H1 (cell line): ENCODE measurements around the gene LGALS16. TPM values are rescaled to one million over a fixed set of nuclear protein-coding genes. Genes with fewer than 3 reads are reported as not detected.

Experiments
- CTCF ChIA-PET: fragments of 300-600 bp; sonication (Branson Sonifier 250); formaldehyde crosslinking; loops from one replicate; lab custom pipeline; 2021; ENCODE audit not compliant: partially characterized antibody; lab: Charles Lee
- POLR2A ChIA-PET: fragments of 300-600 bp; sonication (Branson Sonifier 250); formaldehyde crosslinking; loops from one replicate; lab custom pipeline; 2021; ENCODE audit warnings: inconsistent platforms; ENCODE audit not compliant: partially characterized antibody; lab: Charles Lee
- DNase-seq, 2 experiments: peaks; one replicate each; pipeline versions ENCODE4 v3.0.0 to v3.0.0-alpha.2; 2010 to 2022; ENCODE audit warnings: low spot score in 2 of 2, low read depth in 1 of 2, mixed read lengths in 1 of 2
- FAIRE-seq: peaks from 2 replicates; lab custom pipeline; 2011; peaks lifted over from hg19 to GRCh38; lab: Jason Lieb, UNC
- H2AFZ ChIP-seq: 2 replicates; pipeline ENCODE4 v1.8.1; 2012; ENCODE audit warnings: low read length, inconsistent platforms
- H2AK5ac ChIP-seq: 2 replicates; pipeline ENCODE4 v1.6.1; 2013; ENCODE audit warnings: low read depth, low read length
- H2BK120ac ChIP-seq: replicated peaks from 2 replicates; pipeline ENCODE3; 2013; ENCODE audit warnings: low read depth, low read length, inconsistent platforms
- H2BK12ac ChIP-seq: 2 replicates; pipeline ENCODE4 v1.6.1; 2013; ENCODE audit warnings: low read depth, low read length
- H2BK15ac ChIP-seq: 2 replicates; pipeline ENCODE4 v1.6.1; 2013; ENCODE audit warnings: low read length
- H2BK20ac ChIP-seq: 2 replicates; pipeline ENCODE4 v1.6.1; 2013; ENCODE audit warnings: low read length
- H2BK5ac ChIP-seq: 2 replicates; pipeline ENCODE4 v1.6.1; 2013; ENCODE audit warnings: low read depth, low read length
- H3K14ac ChIP-seq: 2 replicates; pipeline ENCODE4 v1.6.1; 2013; ENCODE audit warnings: inconsistent platforms; ENCODE audit not compliant: insufficient read length
- H3K18ac ChIP-seq: 2 replicates; pipeline ENCODE4 v1.6.1; 2013; ENCODE audit warnings: low read length; ENCODE audit errors: extremely low read depth
- H3K23ac ChIP-seq: 2 replicates; pipeline ENCODE4 v1.6.1; 2013; ENCODE audit warnings: inconsistent platforms; ENCODE audit not compliant: insufficient read length
- H3K23me2 ChIP-seq: 2 replicates; pipeline ENCODE4 v1.6.1; 2013; ENCODE audit warnings: low read depth, low read length
- H3K27ac ChIP-seq: 2 replicates; pipeline ENCODE4 v1.6.1; 2011; ENCODE audit warnings: low read depth, low read length, inconsistent platforms
- H3K27me3 ChIP-seq, 4 experiments: replicated peaks in 1 of 4; 1 replicate in 1 of 4; 2 replicates in 3 of 4; pipeline versions ENCODE4 v1.6.1 to v1.8.1; 2011 to 2013; ENCODE audit warnings: low read length in 3 of 4, mild to moderate bottlenecking in 3 of 4, inconsistent platforms in 2 of 4, mixed read lengths in 2 of 4, moderate library complexity in 1 of 4; ENCODE audit not compliant: control insufficient read depth in 3 of 4, insufficient read depth in 3 of 4; ENCODE audit errors: extremely low read depth in 1 of 4
- H3K36me3 ChIP-seq, 4 experiments: 2 replicates each; pipeline versions ENCODE4 v1.6.1 to v1.8.1; 2011 to 2013; ENCODE audit warnings: mild to moderate bottlenecking in 4 of 4, low read length in 3 of 4, moderate library complexity in 2 of 4, control low read depth in 1 of 4, inconsistent platforms in 1 of 4; ENCODE audit not compliant: insufficient read depth in 4 of 4, control insufficient read depth in 2 of 4
- H3K4ac ChIP-seq: replicated peaks from 2 replicates; pipeline ENCODE3; 2013; ENCODE audit warnings: low read length, low read depth, mixed read lengths, inconsistent platforms; ENCODE audit not compliant: insufficient read length
- H3K4me1 ChIP-seq, 4 experiments: replicated peaks in 1 of 4; 1 replicate in 1 of 4; 2 replicates in 3 of 4; pipeline versions ENCODE4 v1.6.1 to v1.8.1; 2011 to 2013; ENCODE audit warnings: low read length in 3 of 4, inconsistent platforms in 2 of 4, mixed read lengths in 1 of 4; ENCODE audit not compliant: insufficient read depth in 4 of 4, control insufficient read depth in 3 of 4
- H3K4me2 ChIP-seq, 2 experiments: 2 replicates each; pipeline versions ENCODE4 v1.6.1 to v1.8.1; 2011 to 2013; ENCODE audit warnings: low read depth in 2 of 2, low read length in 2 of 2, control low read depth in 1 of 2, inconsistent platforms in 1 of 2, mild to moderate bottlenecking in 1 of 2; ENCODE audit not compliant: insufficient read depth in 1 of 2
- H3K4me3 ChIP-seq, 4 experiments: fragments of 200-600, 300-600 bp in 1 of 4; sonication (generic), shearing (Covaris generic), sonication (Bioruptor Twin) in 1 of 4; 2 replicates each; pipeline versions ENCODE4 v1.5.1 to v1.8.1; 2011 to 2016; ENCODE audit warnings: low read length in 4 of 4, low read depth in 3 of 4, control low read depth in 2 of 4, inconsistent platforms in 2 of 4, mild to moderate bottlenecking in 2 of 4, mixed read lengths in 1 of 4, moderate library complexity in 1 of 4; ENCODE audit not compliant: insufficient read depth in 2 of 4; ENCODE audit errors: extremely low read depth in 1 of 4
- H3K56ac ChIP-seq: replicated peaks from 2 replicates; pipeline ENCODE3; 2013; ENCODE audit warnings: low read depth, mild to moderate bottlenecking, mixed read lengths, low read length, inconsistent platforms; ENCODE audit not compliant: insufficient read length
- H3K79me1 ChIP-seq: 2 replicates; pipeline ENCODE4 v1.6.1; 2013; ENCODE audit warnings: low read depth, low read length, control low read depth
- H3K79me2 ChIP-seq, 2 experiments: 2 replicates each; pipeline versions ENCODE4 v1.6.1 to v1.8.1; 2012 to 2013; ENCODE audit warnings: low read length in 2 of 2, mild to moderate bottlenecking in 2 of 2, inconsistent platforms in 1 of 2; ENCODE audit not compliant: insufficient read depth in 2 of 2, control insufficient read depth in 1 of 2
- H3K9ac ChIP-seq, 4 experiments: replicated peaks in 1 of 4; 1 replicate in 1 of 4; 2 replicates in 3 of 4; pipeline versions ENCODE4 v1.6.1 to v1.8.1; 2011 to 2013; ENCODE audit warnings: low read depth in 3 of 4, low read length in 3 of 4, control low read depth in 2 of 4, mild to moderate bottlenecking in 2 of 4, moderate library complexity in 2 of 4, inconsistent platforms in 1 of 4; ENCODE audit errors: extremely low read depth in 1 of 4
- H3K9me3 ChIP-seq, 2 experiments: 2 replicates each; pipeline versions ENCODE4 v1.6.1 to v1.8.1; 2012 to 2013; ENCODE audit warnings: mild to moderate bottlenecking in 2 of 2, moderate library complexity in 2 of 2, control low read depth in 1 of 2, inconsistent platforms in 1 of 2, low read depth in 1 of 2, low read length in 1 of 2, mixed read lengths in 1 of 2; ENCODE audit not compliant: insufficient read depth in 2 of 2
- H4K20me1 ChIP-seq, 2 experiments: replicated peaks in 1 of 2; 2 replicates each; pipeline versions ENCODE3 to v1.8.1; 2011 to 2013; ENCODE audit warnings: inconsistent platforms in 2 of 2, low read length in 2 of 2, mild to moderate bottlenecking in 1 of 2; ENCODE audit not compliant: insufficient read depth in 2 of 2, control insufficient read depth in 1 of 2
- H4K5ac ChIP-seq: 2 replicates; pipeline ENCODE4 v1.6.1; 2013; ENCODE audit warnings: low read length, low read depth, mixed read lengths, inconsistent platforms; ENCODE audit not compliant: insufficient read length
- H4K8ac ChIP-seq: 2 replicates; pipeline ENCODE4 v1.8.0; 2013; ENCODE audit warnings: mild to moderate bottlenecking, moderate library complexity, low read length, inconsistent platforms; ENCODE audit not compliant: insufficient read depth; ENCODE audit errors: extremely low read depth
- H4K91ac ChIP-seq: replicated peaks from 2 replicates; pipeline ENCODE3; 2013; ENCODE audit warnings: low read length, mixed read lengths, inconsistent platforms; ENCODE audit not compliant: insufficient read length
- KDM4A ChIP-seq: IDR thresholded peaks from one replicate; pipeline ENCODE4 v1.7.1; 2012; ENCODE audit warnings: low read depth, mild to moderate bottlenecking, moderate library complexity, low read length, inconsistent platforms; ENCODE audit not compliant: severe bottlenecking
- POLR2AphosphoS5 ChIP-seq: IDR thresholded peaks from 2 replicates; pipeline ENCODE4 v1.6.1; 2011; ENCODE audit warnings: low read depth, low read length
- POU5F1 ChIP-seq: IDR thresholded peaks from 2 replicates; pipeline ENCODE4 v1.6.1; 2011; ENCODE audit warnings: low read depth, mild to moderate bottlenecking, low read length, moderate library complexity
- RFX5 ChIP-seq: IDR thresholded peaks from 2 replicates; pipeline ENCODE4 v1.6.1; 2011; ENCODE audit warnings: low read depth, low read length, improper control_type of control experiment, borderline replicate concordance
- SP1 ChIP-seq: IDR thresholded peaks from 2 replicates; pipeline ENCODE4 v1.6.1; 2011; ENCODE audit warnings: low read depth, low read length
- SRF ChIP-seq: IDR thresholded peaks from 2 replicates; pipeline ENCODE4 v1.6.1; 2011; ENCODE audit warnings: mild to moderate bottlenecking, low read depth, low read length, moderate library complexity
- TAF7 ChIP-seq: optimal IDR thresholded peaks from 2 replicates; pipeline ENCODE3; 2011; ENCODE audit warnings: low read depth, mild to moderate bottlenecking, inconsistent platforms, low read length, moderate library complexity, borderline replicate concordance
- WGBS, 2 experiments: shearing (Covaris generic) in 1 of 2; methylation state at CpG; one replicate each; pipeline versions ENCODE4 v1.1.6 to v1.1.7; 2013 to 2015; ENCODE audit warnings: low lambda C conversion rate in 2 of 2, mixed read lengths in 2 of 2, inconsistent platforms in 1 of 2, low coverage in 1 of 2, missing lambda C conversion rate in 1 of 2; ENCODE audit not compliant: insufficient replicate concordance in 2 of 2, insufficient coverage in 1 of 2, insufficient read length in 1 of 2; ENCODE audit errors: extremely low coverage in 1 of 2, missing lambda C conversion rate in 1 of 2; 5-methylcytosine and 5-hydroxymethylcytosine counted together
- polyA plus RNA-seq, 7 experiments: library from polyadenylated mRNA; depleted of rRNA in 3 of 7; stranded (reverse) in 5 of 7; unstranded in 2 of 7; fragments of >200 nt in 5 of 7; fragments of 200-250 nt in 2 of 7; gene quantifications; 1 replicate in 5 of 7; 2 replicates in 1 of 7; 4 replicates in 1 of 7; pipeline versions ENCODE4 v1.2.1 to v1.2.3, GENCODE V29; 2011 to 2013; ENCODE audit warnings: missing spikeins in 2 of 7, mixed read lengths in 2 of 7
- total RNA-seq: library from RNA; stranded (reverse); fragmentation: NEBNext Ultra II Directional; extraction: Animal tissue kit (Norgen Biotek cat#: 25700); gene quantifications from 2 replicates; pipeline ENCODE4 v1.2.1, GENCODE V29; 2021

Gene LGALS16
- total and polyA plus RNA-seq, 2 of the 8 experiments (the other 6 are each of a cell fraction or from before 2014, with no cell fraction given), result not detected

- H3K56ac ChIP-seq, result no peak overlapping the region
- POLR2A ChIA-PET, result no interaction called here
- no peak overlapping the region for H2BK5ac ChIP-seq
- no peak overlapping the region for H2BK120ac ChIP-seq
- H3K4me3 ChIP-seq, result no peak overlapping the region
- no peaks in the 10 kb centered on the region for H3K36me3 ChIP-seq
- H3K4me2 ChIP-seq, result 0 out of 4 replicates have a peak overlapping the region, but pooled peaks of 1 of the 2 experiments have one; percentile 28
- H3K27ac ChIP-seq, result no peak overlapping the region
- H3K79me1 ChIP-seq, result no peaks in the 10 kb centered on the region
- no peaks in the 10 kb centered on the region for H3K23me2 ChIP-seq
- TF ChIP-seq KDM4A, result no peak
- no peak for TF ChIP-seq TAF7
- no peak for TF ChIP-seq POLR2AphosphoS5
- TF ChIP-seq SRF, result no peak
- TF ChIP-seq SP1, result no peak
- no peak for TF ChIP-seq RFX5
- no peak for TF ChIP-seq POU5F1
- H3K4me1 ChIP-seq, result peaks cover 0 to 7% (median under 1%) of the 10 kb centered on the region in 4 experiments; a peak in 4 of 7 replicates
- 0 out of 2 replicates have a peak overlapping the region, but pooled peaks have one; percentile 68 for H2AFZ ChIP-seq
- no peaks in the 10 kb centered on the region for H4K20me1 ChIP-seq
- H4K8ac ChIP-seq, result no peak overlapping the region; the same call in 1 of the 2 replicates
- no peak overlapping the region for H4K5ac ChIP-seq
- H3K27me3 ChIP-seq, result no peaks in the 10 kb centered on the region
- no peak overlapping the region for H4K91ac ChIP-seq
- H3K79me2 ChIP-seq, result no peaks in the 10 kb centered on the region
- no peak overlapping the region for H3K9ac ChIP-seq
- H3K9me3 ChIP-seq, result no peaks in the 10 kb centered on the region
- no peak overlapping the region for H3K4ac ChIP-seq
- CTCF ChIA-PET, result interaction anchor here (0.7 to 4.6 kb wide), 5 partner anchors 63 to 204 kb away, joined by 3 to 34 read pairs (median 5); no protein-coding TSS in a partner anchor
- no peak overlapping the region for H2BK15ac ChIP-seq
- no peak overlapping the region for H3K23ac ChIP-seq
- no peak for FAIRE-seq
- DNase-seq, result peak in 1 of 2 experiments; percentile 51
- no peak overlapping the region for H2BK12ac ChIP-seq
- no peak overlapping the region for H2BK20ac ChIP-seq
- 56% methylated on average over 5 of the region's 5 CpGs; no CpG with 5 or more reads in 1 of the 2 experiments for WGBS, 2 experiments
- no peak overlapping the region for H2AK5ac ChIP-seq
- no peak overlapping the region for H3K18ac ChIP-seq
- no peak overlapping the region for H3K14ac ChIP-seq
Observed at GRCh38 chr19:39623946-39624345, 31.8 kb upstream of the LGALS16 start.
